KMS-11 (cell line): ENCODE data around the gene FABP6.

Experiments used
- H2AFZ ChIP-seq: fragments of 200-600 bp; sonication (generic); 2 replicates; pipeline ENCODE4 v1.6.1; 2016; ENCODE audit warnings: antibody characterized with exemption, mixed run types, low read depth
- H3K27ac ChIP-seq: fragments of 200-600 bp; sonication (generic); 2 replicates; pipeline ENCODE4 v1.6.1; 2016; ENCODE audit warnings: mild to moderate bottlenecking, mixed run types
- H3K27me3 ChIP-seq: fragments of 200-600 bp; sonication (generic); 2 replicates; pipeline ENCODE4 v1.6.1; 2017; ENCODE audit warnings: mild to moderate bottlenecking, low read depth, mixed run types, moderate library complexity; ENCODE audit not compliant: insufficient read depth
- H3K36me3 ChIP-seq: fragments of 200-600 bp; sonication (generic); 2 replicates; pipeline ENCODE4 v1.6.1; 2017; ENCODE audit warnings: mild to moderate bottlenecking, mixed run types; ENCODE audit not compliant: insufficient read depth
- H3K4me1 ChIP-seq: fragments of 200-600 bp; sonication (generic); 2 replicates; pipeline ENCODE4 v1.6.1; 2016; ENCODE audit warnings: mild to moderate bottlenecking, low read depth, mixed run types; ENCODE audit not compliant: poor library complexity, severe bottlenecking
- H3K4me2 ChIP-seq: fragments of 200-600 bp; sonication (generic); 2 replicates; pipeline ENCODE4 v1.7.0; 2016; ENCODE audit warnings: mild to moderate bottlenecking, mixed run types
- H3K4me3 ChIP-seq: fragments of 200-600 bp; sonication (generic); IDR thresholded peaks from 2 replicates; pipeline ENCODE4 v1.6.1; 2017; ENCODE audit warnings: low read depth, low read length, mixed read lengths; ENCODE audit not compliant: insufficient read depth
- H3K79me2 ChIP-seq: fragments of 200-600 bp; sonication (generic); 2 replicates; pipeline ENCODE4 v1.6.1; 2016; ENCODE audit warnings: low read depth, mixed run types; ENCODE audit not compliant: insufficient read depth
- H3K9ac ChIP-seq: fragments of 200-600 bp; sonication (generic); 2 replicates; pipeline ENCODE4 v1.6.1; 2016; ENCODE audit warnings: mild to moderate bottlenecking, mixed run types
- H4K20me1 ChIP-seq: fragments of 200-600 bp; sonication (generic); 2 replicates; pipeline ENCODE4 v1.6.1; 2016; ENCODE audit warnings: mild to moderate bottlenecking, mixed run types; ENCODE audit not compliant: insufficient read depth
- TF ChIP-seq, protein P1 (sequence below): fragments of 200-600 bp; sonication (generic); conservative IDR thresholded peaks from 2 replicates; pipeline ENCODE4 v1.6.1; 2017; ENCODE audit warnings: low read depth, mild to moderate bottlenecking, antibody characterized with exemption, low read length, moderate library complexity, mixed read lengths

The FABP6 gene

DNA sequence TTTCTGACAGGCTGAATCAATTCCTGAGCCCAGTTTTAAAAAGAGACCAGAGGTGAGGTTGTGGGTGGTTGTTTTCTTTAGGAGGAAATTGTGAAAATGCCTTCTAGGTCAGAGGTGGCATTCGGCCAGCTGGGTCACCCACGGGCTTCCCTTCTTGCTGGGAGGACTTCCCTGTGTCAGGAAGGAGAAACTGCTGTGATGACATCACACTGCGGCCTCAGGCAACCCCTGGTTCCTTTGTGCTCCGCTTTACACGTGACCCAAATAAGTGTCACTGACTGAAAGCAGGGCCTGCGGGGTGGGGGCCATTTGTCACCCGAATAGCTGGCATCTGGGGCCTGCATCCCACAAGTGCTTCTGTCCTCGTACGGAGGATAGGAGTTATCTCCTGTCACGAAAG is 39.7 kb downstream of the FABP6 start:
- Histone ChIP-seq H3K9ac (no peak overlapping the region), H3K4me1 (no peaks in the 10 kb centered on the region), H3K27ac (no peak overlapping the region), H3K79me2 (no peaks in the 10 kb centered on the region), H3K27me3 (no peaks in the 10 kb centered on the region), H4K20me1 (no peaks in the 10 kb centered on the region), H3K36me3 (no peaks in the 10 kb centered on the region), H2AFZ (no peak overlapping the region), H3K4me2 (no peak overlapping the region), H3K4me3 (no peak overlapping the region)
- TF ChIP-seq, protein P1, sequence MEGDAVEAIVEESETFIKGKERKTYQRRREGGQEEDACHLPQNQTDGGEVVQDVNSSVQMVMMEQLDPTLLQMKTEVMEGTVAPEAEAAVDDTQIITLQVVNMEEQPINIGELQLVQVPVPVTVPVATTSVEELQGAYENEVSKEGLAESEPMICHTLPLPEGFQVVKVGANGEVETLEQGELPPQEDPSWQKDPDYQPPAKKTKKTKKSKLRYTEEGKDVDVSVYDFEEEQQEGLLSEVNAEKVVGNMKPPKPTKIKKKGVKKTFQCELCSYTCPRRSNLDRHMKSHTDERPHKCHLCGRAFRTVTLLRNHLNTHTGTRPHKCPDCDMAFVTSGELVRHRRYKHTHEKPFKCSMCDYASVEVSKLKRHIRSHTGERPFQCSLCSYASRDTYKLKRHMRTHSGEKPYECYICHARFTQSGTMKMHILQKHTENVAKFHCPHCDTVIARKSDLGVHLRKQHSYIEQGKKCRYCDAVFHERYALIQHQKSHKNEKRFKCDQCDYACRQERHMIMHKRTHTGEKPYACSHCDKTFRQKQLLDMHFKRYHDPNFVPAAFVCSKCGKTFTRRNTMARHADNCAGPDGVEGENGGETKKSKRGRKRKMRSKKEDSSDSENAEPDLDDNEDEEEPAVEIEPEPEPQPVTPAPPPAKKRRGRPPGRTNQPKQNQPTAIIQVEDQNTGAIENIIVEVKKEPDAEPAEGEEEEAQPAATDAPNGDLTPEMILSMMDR: no peak

DNA sequence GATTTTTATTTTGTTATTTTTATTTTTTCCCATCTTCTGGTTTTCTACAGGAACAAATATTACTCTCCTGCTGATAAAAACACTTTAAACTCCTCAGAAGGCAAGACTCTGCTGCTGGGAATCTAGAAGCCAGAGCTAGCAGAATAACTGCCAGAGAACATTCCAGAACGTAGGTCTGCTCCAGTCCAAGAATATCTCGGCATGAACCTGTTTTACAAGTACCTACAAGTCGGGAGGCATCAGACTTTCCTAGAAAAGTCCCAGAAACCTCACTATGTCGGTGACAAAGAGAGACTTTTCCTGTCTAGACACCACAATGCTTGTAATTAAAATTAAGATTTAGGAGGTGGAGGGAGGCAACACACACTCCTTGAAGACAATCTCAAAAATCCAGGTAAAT is 41.4 kb downstream of the FABP6 start:
- Histone ChIP-seq H3K4me3 (no peak overlapping the region), H4K20me1 (no peaks in the 10 kb centered on the region), H3K9ac (no peak overlapping the region), H2AFZ (no peak overlapping the region), H3K4me1 (no peaks in the 10 kb centered on the region), H3K36me3 (no peaks in the 10 kb centered on the region), H3K27me3 (no peaks in the 10 kb centered on the region), H3K27ac (no peak overlapping the region), H3K79me2 (no peaks in the 10 kb centered on the region), H3K4me2 (no peak overlapping the region)
- TF ChIP-seq, protein P1: no peak

DNA sequence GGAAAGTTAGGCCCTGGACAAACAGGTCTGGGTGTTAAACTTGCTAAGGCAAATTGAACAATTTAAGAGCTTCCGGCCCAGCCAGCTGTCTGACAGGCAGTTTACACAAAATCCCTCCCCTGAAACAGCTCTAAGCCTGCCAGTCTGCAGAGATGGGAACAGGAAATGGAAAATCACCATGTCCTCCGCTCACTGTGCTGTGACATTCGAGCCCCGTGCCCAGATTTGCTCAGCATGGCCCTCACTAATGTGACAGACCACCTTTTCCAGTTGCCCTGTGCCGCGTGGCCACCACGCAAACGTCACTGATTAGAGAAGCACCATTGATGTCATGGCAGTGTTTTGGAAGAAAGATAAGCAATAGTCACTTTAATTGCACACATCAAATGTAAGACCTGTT is 42.1 kb downstream of the FABP6 start:
- Histone ChIP-seq H3K4me2 (no peak overlapping the region), H3K36me3 (no peaks in the 10 kb centered on the region), H2AFZ (no peak overlapping the region), H3K27me3 (no peaks in the 10 kb centered on the region), H4K20me1 (no peaks in the 10 kb centered on the region), H3K27ac (no peak overlapping the region), H3K9ac (no peak overlapping the region), H3K4me3 (no peak overlapping the region), H3K79me2 (no peaks in the 10 kb centered on the region), H3K4me1 (no peaks in the 10 kb centered on the region)
- TF ChIP-seq, protein P1: no peak

DNA sequence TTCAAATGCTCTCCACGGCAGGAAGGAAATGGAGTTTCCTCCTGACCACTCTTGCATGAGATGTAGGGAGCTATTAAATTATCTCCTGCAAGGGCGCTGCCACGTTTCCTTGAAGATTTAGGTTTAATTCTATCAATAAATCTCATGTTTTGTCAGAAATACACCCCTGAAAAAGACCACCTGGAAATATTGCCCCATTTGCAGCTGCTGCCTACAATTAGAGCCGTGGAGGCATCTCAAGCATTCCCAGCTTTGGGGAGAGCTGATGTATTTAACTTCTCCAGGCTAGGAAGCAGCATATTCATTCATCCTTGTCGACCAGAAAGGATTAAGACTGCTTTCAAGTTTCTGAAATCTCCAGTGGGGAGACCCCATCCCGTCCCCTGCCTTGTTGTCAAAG is 42.5 kb downstream of the FABP6 start:
- H3K4me2 ChIP-seq: no peak overlapping the region
- H3K27ac ChIP-seq: no peak overlapping the region
- TF ChIP-seq, protein P1: no peak

More for the DNA sequence above, 42.5 kb downstream of the FABP6 start:
- Histone ChIP-seq H4K20me1 (no peaks in the 10 kb centered on the region), H3K4me3 (no peak overlapping the region), H3K36me3 (no peaks in the 10 kb centered on the region), H3K4me1 (no peaks in the 10 kb centered on the region), H3K27me3 (no peaks in the 10 kb centered on the region), H3K79me2 (no peaks in the 10 kb centered on the region), H2AFZ (no peak overlapping the region), H3K9ac (no peak overlapping the region)
